C4-2B (cell line): Measurements from ENCODE around the gene ZNF248.

Source experiments
- ZFX ChIP-seq: fragments of 450-650 bp; IDR thresholded peaks from 2 replicates; pipeline ENCODE4 v1.6.1; 2017
- TF ChIP-seq, protein P1 (sequence below): fragments of 450-650 bp; conservative IDR thresholded peaks from 2 replicates; pipeline ENCODE4 v1.5.1; 2017; ENCODE audit warnings: mild to moderate bottlenecking

DNA sequence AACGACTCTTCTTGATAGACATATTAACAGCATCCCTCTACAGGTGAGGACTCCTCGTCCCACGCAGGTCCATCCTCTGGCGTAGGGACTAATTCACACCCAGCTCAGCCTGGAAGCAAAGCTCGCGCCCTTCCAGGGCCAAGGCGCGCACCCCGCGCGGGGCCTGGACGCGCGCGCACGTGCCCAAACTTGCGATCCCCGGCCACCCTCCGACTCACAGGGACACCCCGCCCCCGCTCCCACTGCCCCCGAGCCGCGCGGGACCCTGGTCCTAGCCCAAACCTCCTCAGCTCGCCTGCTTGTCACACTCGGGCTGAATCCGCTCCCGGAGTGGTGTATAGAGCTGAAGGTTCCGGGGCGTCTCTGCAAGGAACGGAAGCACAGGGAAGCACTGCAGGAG, 76.9 kb downstream of the ZNF248 start:
- TF ChIP-seq, protein P1, sequence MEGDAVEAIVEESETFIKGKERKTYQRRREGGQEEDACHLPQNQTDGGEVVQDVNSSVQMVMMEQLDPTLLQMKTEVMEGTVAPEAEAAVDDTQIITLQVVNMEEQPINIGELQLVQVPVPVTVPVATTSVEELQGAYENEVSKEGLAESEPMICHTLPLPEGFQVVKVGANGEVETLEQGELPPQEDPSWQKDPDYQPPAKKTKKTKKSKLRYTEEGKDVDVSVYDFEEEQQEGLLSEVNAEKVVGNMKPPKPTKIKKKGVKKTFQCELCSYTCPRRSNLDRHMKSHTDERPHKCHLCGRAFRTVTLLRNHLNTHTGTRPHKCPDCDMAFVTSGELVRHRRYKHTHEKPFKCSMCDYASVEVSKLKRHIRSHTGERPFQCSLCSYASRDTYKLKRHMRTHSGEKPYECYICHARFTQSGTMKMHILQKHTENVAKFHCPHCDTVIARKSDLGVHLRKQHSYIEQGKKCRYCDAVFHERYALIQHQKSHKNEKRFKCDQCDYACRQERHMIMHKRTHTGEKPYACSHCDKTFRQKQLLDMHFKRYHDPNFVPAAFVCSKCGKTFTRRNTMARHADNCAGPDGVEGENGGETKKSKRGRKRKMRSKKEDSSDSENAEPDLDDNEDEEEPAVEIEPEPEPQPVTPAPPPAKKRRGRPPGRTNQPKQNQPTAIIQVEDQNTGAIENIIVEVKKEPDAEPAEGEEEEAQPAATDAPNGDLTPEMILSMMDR: no peak
- TF ChIP-seq ZFX: no peak
